GM19025 (cell line): ENCODE data around the gene CFAP107.
"Not testable (repeated sequence)": the region's sequence is repeated elsewhere in the genome, so short reads cannot be mapped to it uniquely, and the experiment has no call there.

Experiments
- ATAC-seq: cut with Tn5 transposase; IDR thresholded peaks from one replicate; pipeline ENCODE4 v1.9.1; 2021; ENCODE audit warnings: mild to moderate bottlenecking, low read depth, moderate library complexity; ENCODE audit not compliant: unreplicated experiment

The CFAP107 gene

DNA sequence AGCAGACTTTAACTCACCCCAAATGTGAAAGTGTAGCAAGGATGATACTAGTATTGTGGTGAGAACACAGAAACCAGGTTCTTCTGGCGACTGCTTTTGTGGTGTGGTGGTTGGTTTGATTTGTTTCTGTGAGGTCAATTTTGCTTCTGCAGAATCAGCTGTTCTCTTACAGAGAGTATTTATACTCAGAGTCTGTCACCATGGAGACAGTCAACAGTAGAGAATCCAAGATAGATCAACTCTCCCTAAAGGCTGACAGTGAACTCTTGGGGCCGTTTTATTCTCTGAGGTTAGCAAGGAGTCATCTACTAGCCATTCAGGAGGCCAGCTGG is at the start of gene CFAP107:
Gene CFAP107 (plus strand): TSS at position 209 of the 332 bp plus-strand sequence. CDS start 231 bp downstream, outside the sequence.
- ATAC-seq, result no peak

GRCh38 chr1:12696658-12697057 is 49.3 kb upstream of the CFAP107 start:
- ATAC-seq, result no peak

DNA sequence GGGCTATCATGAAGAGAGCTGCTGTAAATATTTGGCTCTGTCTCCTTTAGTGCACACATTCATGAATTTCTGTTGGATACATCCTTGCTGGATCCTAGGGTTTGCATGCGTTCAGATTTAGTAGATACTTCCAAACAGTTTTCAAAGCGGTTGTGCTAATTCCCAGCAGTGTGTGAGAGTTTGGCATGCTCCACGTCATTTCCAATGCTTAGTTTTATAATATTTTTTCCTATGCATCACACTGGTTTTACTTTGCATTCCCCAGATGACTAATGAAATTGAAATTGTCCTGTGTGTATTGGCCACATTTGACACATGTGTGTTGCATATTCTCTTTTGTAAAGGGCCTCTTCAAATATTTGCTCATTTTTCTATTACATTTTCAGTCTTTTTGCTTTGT is 48.6 kb upstream of the CFAP107 start:
- no peak for ATAC-seq

DNA sequence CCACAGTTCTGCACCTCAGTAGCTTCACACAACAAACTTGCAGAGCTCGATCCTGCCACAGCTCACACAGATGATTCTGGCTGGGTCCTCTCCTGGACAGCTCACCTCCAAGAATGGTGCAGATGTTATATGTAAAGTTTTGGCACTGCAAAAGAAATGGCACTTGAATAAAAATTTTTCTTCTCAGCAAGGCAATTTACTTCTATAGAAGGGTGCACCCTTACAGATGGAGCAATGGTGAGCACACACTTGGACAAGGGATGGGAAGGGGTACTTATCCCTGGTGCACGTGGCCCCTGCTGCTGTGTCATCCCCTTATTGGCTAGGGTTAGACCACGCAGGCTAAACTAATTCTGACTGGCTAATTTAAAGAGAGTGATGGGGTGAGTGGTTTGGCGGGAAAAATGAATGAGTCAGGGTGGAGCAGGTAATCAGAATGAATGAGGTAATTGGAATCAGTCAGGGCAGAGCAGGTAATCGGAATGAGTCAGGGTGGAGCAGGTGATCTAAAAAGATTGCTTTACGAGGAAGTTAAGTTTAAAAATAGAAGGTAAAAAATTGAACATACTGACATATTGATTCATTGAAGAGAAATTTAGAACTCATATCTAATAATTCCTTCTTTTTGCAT is 42.1 kb upstream of the CFAP107 start:
- no peak for ATAC-seq

- ATAC-seq, result no peak
Observed at GRCh38 chr1:12706061-12706460, 39.9 kb upstream of the CFAP107 start.

GRCh38 chr1:12708396-12709090 is 37.5 kb upstream of the CFAP107 start:
- no peak for ATAC-seq

GRCh38 chr1:12709091-12709491 is 36.9 kb upstream of the CFAP107 start:
- no peak for ATAC-seq

GRCh38 chr1:12709696-12710095 is 36.3 kb upstream of the CFAP107 start:
- ATAC-seq, result no peak

DNA sequence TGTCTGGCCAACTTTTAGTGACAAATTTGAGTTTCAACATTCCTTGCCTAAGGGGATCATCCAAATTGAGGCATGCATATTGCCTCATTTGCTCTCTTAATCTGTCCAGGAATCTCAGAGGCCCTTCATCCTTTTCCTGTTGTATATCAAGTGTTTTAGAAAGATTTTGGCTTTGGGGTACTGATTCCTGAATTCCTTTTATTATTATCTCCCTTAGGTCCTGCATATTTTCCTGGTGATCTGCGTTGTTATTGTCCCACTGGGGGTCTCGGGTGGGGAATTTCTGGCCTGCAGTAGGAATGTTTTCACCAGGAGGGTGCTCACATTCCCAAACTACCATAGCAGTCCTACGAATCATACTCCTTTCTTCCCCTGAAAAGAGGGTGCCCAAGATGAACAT is 34.5 kb upstream of the CFAP107 start:
- no peak for ATAC-seq

GRCh38 chr1:12712076-12712475 is 33.9 kb upstream of the CFAP107 start:
- ATAC-seq, result no peak

- ATAC-seq, result no peak
Observed at GRCh38 chr1:12712929-12713328, 33.1 kb upstream of the CFAP107 start.

GRCh38 chr1:12713651-12714050 is 32.3 kb upstream of the CFAP107 start:
- ATAC-seq, result not testable (repeated sequence)

GRCh38 chr1:12714710-12715475 is 31.1 kb upstream of the CFAP107 start:
- ATAC-seq, result no peak

DNA sequence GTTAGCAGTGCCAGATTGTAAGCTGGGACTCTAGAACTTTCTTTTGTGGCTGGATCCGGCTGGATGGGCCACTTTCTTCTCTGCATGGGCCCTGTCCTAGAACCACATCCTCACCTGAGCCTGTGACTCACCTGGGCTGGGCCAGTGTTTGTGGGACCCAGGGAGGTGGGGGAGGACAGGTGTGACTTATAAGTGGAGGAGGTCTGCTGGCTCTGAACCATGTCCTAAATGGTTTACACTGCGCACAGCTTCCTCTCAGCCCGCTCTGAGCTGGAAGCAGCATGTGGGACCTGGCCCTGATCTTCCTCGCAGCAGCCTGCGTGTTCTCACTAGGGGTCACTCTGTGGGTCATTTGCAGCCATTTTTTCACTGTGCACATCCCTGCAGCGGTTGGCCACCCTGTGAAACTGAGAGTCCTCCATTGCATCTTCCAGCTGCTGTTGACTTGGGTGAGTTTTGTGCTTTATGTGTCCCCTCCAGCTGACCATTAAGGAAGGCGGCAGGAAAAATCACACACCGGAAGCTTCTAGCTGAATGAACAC is 30.0 kb upstream of the CFAP107 start, which contains the start of gene AADACL3:
Gene AADACL3 (plus strand): TSS at position 215 of the 542 bp plus-strand sequence. CDS start 67 bp downstream, at position 282.
- no peak for ATAC-seq

- no peak for ATAC-seq
Observed at GRCh38 chr1:12717301-12717838, 28.6 kb upstream of the CFAP107 start.

- no peak for ATAC-seq
Observed at GRCh38 chr1:12722626-12723025, 23.4 kb upstream of the CFAP107 start.

GRCh38 chr1:12728391-12728790 is 17.6 kb upstream of the CFAP107 start:
- ATAC-seq, result no peak

DNA sequence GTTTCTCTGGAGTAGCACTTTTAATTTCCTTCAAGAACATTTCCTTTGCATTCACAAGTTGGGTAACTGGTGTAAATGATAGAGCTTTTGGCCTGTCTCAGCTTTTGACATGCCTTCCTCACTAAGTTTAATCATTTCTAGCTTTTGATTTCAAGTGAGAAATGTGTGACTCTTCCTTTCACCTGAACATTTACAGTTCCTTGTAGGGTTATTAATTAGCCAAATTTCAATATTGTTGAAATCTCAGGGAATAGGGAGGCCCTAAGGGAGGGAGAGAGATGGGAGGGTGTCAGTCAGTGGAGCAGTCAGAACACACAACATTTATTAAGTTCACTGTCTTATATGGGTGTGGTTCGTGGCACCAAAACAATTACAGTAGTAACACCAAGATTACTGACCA is 15.8 kb upstream of the CFAP107 start:
- no peak for ATAC-seq

DNA sequence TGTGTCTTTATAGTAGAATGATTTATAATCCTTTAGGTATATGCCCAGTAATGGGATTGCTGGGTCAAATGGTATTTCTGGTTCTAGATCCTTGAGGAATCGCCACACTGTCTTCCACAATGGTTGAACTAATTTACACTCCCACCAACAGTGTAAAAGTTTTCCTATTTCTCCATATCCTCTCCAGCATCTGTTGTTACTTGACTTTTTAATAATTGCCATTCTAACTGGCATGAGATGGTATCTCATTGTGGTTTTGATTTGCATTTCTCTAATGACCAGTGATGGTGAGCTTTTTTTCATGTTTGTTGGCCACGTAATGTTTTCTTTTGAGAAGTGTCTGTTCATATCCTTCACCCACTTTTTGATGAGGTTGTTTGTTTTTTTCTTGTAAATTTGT is 14.9 kb upstream of the CFAP107 start:
- ATAC-seq, result not testable (repeated sequence)

GRCh38 chr1:12734651-12735050 is 11.3 kb upstream of the CFAP107 start:
- no peak for ATAC-seq

DNA sequence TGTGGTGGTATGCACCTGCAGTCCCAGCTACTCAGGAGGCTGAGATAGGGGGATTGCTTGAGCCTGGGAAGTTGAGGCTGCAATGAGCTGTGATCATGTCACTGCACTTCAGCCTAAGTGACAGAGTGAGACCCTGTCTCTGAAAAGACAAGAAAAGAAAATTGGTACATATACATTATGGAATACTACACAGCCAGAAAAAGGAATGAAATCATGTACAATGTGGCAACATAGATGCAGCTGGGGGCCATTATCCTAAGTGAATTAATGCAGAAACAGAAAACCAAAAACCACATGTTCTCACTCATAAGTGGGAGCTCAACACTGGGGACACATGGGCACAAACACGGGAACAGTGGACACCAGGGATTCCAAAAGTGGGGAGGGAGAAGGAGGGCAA is 7.1 kb upstream of the CFAP107 start:
- no peak for ATAC-seq
